Measurements from ENCODE around the gene MIF. TPM values are rescaled to one million over a fixed set of nuclear protein-coding genes. Genes with fewer than 3 reads are reported as not detected.

Gene MIF
- total and polyA plus RNA-seq, 8 donors, result 139 to 467 (median 211) TPM

Other genes with a start within 250 kb of the MIF start
- gene RGL4, start 203.4 kb upstream of the MIF start, total RNA-seq, result 1 to 10 TPM in 1 of 2 donors, under 1 TPM in 1; 0.15 to 4.6 TPM
- 1 to 10 TPM; 3.8 to 5.8 (median 4.4) TPM for gene RGL4, start 203.4 kb upstream of the MIF start, polyA plus RNA-seq (ENCODE audit: insufficient read length in 6 of 6)
- 1 to 10 TPM; 5.9 to 6.0 TPM for gene ZNF70, start 143.3 kb upstream of the MIF start, total RNA-seq
- gene ZNF70, start 143.3 kb upstream of the MIF start, polyA plus RNA-seq (ENCODE audit: insufficient read length in 6 of 6), result 10 to 100 TPM in 3 of 6 donors, 1 to 10 TPM in 3; 8.4 to 10.7 (median 9.9) TPM
- not detected for gene VPREB3, start 140.0 kb upstream of the MIF start, total RNA-seq
- 1 to 10 TPM in 1 of 6 donors, under 1 TPM in 4, not detected in 1; 0.34 to 1.4 (median 0.87) TPM for gene VPREB3, start 140.0 kb upstream of the MIF start, polyA plus RNA-seq (ENCODE audit: insufficient read length in 6 of 6)
- gene C22orf15, start 131.4 kb upstream of the MIF start, total RNA-seq, result 1 to 10 TPM in 1 of 2 donors, under 1 TPM in 1; 0.58 to 3.1 TPM
- 1 to 10 TPM; 3.1 to 7.8 (median 5.4) TPM for gene C22orf15, start 131.4 kb upstream of the MIF start, polyA plus RNA-seq (ENCODE audit: insufficient read length in 6 of 6)
- gene CHCHD10, start 126.4 kb upstream of the MIF start, total RNA-seq, result 100 to 1,000 TPM in 1 of 2 donors, 10 to 100 TPM in 1; 73.0 to 128 TPM
- gene CHCHD10, start 126.4 kb upstream of the MIF start, polyA plus RNA-seq (ENCODE audit: insufficient read length in 6 of 6), result 10 to 100 TPM; 19.0 to 41.2 (median 24.0) TPM
- gene MMP11, start 121.5 kb upstream of the MIF start, total RNA-seq, result 1 to 10 TPM; 1.2 to 5.3 TPM
- 10 to 100 TPM in 3 of 6 donors, 1 to 10 TPM in 3; 8.1 to 10.7 (median 9.8) TPM for gene MMP11, start 121.5 kb upstream of the MIF start, polyA plus RNA-seq (ENCODE audit: insufficient read length in 6 of 6)
- gene SMARCB1, start 107.4 kb upstream of the MIF start, total RNA-seq, result 10 to 100 TPM; 52.4 to 80.5 TPM
- 100 to 1,000 TPM; 134 to 166 (median 144) TPM for gene SMARCB1, start 107.4 kb upstream of the MIF start, polyA plus RNA-seq (ENCODE audit: insufficient read length in 6 of 6)
- gene DERL3, start 55.4 kb upstream of the MIF start, total RNA-seq, result 1 to 10 TPM; 6.7 to 9.4 TPM
- 1 to 10 TPM; 2.4 to 4.7 (median 3.8) TPM for gene DERL3, start 55.4 kb upstream of the MIF start, polyA plus RNA-seq (ENCODE audit: insufficient read length in 6 of 6)
- 10 to 100 TPM in 1 of 2 donors, 1 to 10 TPM in 1; 9.9 to 15.4 TPM for gene SLC2A11, start 36.5 kb upstream of the MIF start, total RNA-seq
- gene SLC2A11, start 36.5 kb upstream of the MIF start, polyA plus RNA-seq (ENCODE audit: insufficient read length in 6 of 6), result 10 to 100 TPM; 14.6 to 26.7 (median 21.5) TPM
- 10 to 100 TPM in 1 of 2 donors, 1 to 10 TPM in 1; 1.3 to 33.7 TPM for gene GSTT2B, start 66.8 kb downstream of the MIF start, total RNA-seq
- gene GSTT2B, start 66.8 kb downstream of the MIF start, polyA plus RNA-seq (ENCODE audit: insufficient read length in 6 of 6), result 10 to 100 TPM in 3 of 6 donors, 1 to 10 TPM in 3; 7.6 to 21.8 (median 10.3) TPM
- gene DDTL, start 72.5 kb downstream of the MIF start, total RNA-seq, result 1 to 10 TPM in 1 of 2 donors, not detected in 1; 2.4 TPM
- 10 to 100 TPM in 2 of 6 donors, 1 to 10 TPM in 4; 8.8 to 12.3 (median 9.3) TPM for gene DDTL, start 72.5 kb downstream of the MIF start, polyA plus RNA-seq (ENCODE audit: insufficient read length in 6 of 6)
- 100 to 1,000 TPM; 104 to 132 TPM for gene DDT, start 80.1 kb downstream of the MIF start, total RNA-seq
- 10 to 100 TPM; 52.5 to 71.4 (median 61.9) TPM for gene DDT, start 80.1 kb downstream of the MIF start, polyA plus RNA-seq (ENCODE audit: insufficient read length in 6 of 6)
- gene GSTT2, start 85.8 kb downstream of the MIF start, total RNA-seq, result under 1 TPM in 1 of 2 donors, not detected in 1; 0.55 TPM
- 1 to 10 TPM in 4 of 6 donors, under 1 TPM in 2; 0.27 to 2.6 (median 1.2) TPM for gene GSTT2, start 85.8 kb downstream of the MIF start, polyA plus RNA-seq (ENCODE audit: insufficient read length in 6 of 6)
- not detected for gene GSTT4, start 111.1 kb downstream of the MIF start, total RNA-seq
- under 1 TPM in 1 of 6 donors, not detected in 5; 0.07 TPM for gene GSTT4, start 111.1 kb downstream of the MIF start, polyA plus RNA-seq (ENCODE audit: insufficient read length in 6 of 6)
- gene CABIN1, start 116.9 kb downstream of the MIF start, total RNA-seq, result 100 to 1,000 TPM in 1 of 2 donors, 10 to 100 TPM in 1; 76.9 to 125 TPM
- 100 to 1,000 TPM in 3 of 6 donors, 10 to 100 TPM in 3; 72.9 to 134 (median 97.6) TPM for gene CABIN1, start 116.9 kb downstream of the MIF start, polyA plus RNA-seq (ENCODE audit: insufficient read length in 6 of 6)

All from left lung (tissue), 8 donors.